ENCODE measurements around the gene FILIP1.

FILIP1 gene

GRCh38 chr6:75292555-75292954, 201.0 kb downstream of the FILIP1 start:
- DNase-seq (ENCODE audit: low read depth in 3 of 3), result no peak

- no peak for DNase-seq (ENCODE audit: low read depth in 3 of 3)
Measured at GRCh38 chr6:75291744-75292143, 201.9 kb downstream of the FILIP1 start.

GRCh38 chr6:75291331-75291730, 202.3 kb downstream of the FILIP1 start:
- no peak for DNase-seq (ENCODE audit: low read depth in 3 of 3)

- DNase-seq (ENCODE audit: low read depth in 3 of 3), result no peak
Measured at GRCh38 chr6:75290136-75290945, 203.3 kb downstream of the FILIP1 start.

- no peak for DNase-seq (ENCODE audit: low read depth in 3 of 3)
Measured at GRCh38 chr6:75288023-75288422, 205.6 kb downstream of the FILIP1 start.

- no peak for DNase-seq (ENCODE audit: low read depth in 3 of 3)
Measured at GRCh38 chr6:75287424-75287823, 206.2 kb downstream of the FILIP1 start.

- DNase-seq (ENCODE audit: low read depth in 3 of 3), result no peak
Measured at GRCh38 chr6:75286955-75287354, 206.6 kb downstream of the FILIP1 start.

- no peak for DNase-seq (ENCODE audit: low read depth in 3 of 3)
Measured at GRCh38 chr6:75285283-75285639, 208.3 kb downstream of the FILIP1 start.

- DNase-seq (ENCODE audit: low read depth in 3 of 3), result peak; percentile 91 to 95 (median 94)
Measured at GRCh38 chr6:75284632-75285282, 208.8 kb downstream of the FILIP1 start, which contains the start of gene TMEM30A. TSS of gene TMEM30A (minus strand) at chr6:75284792. CDS start at chr6:75284638, 154 bp downstream.

- peak in 1 of 3 experiments; percentile 7 for DNase-seq (ENCODE audit: low read depth in 3 of 3)
Measured at GRCh38 chr6:75283907-75284631, 209.5 kb downstream of the FILIP1 start.

- DNase-seq (ENCODE audit: low read depth in 3 of 3), result no peak
Measured at GRCh38 chr6:75282706-75283105, 210.9 kb downstream of the FILIP1 start.

- no peak for DNase-seq (ENCODE audit: low read depth in 3 of 3)
Measured at GRCh38 chr6:75281653-75282052, 211.9 kb downstream of the FILIP1 start.

- no peak for DNase-seq (ENCODE audit: low read depth in 3 of 3)
Measured at GRCh38 chr6:75280131-75280855, 213.3 kb downstream of the FILIP1 start.

GRCh38 chr6:75279418-75279817, 214.2 kb downstream of the FILIP1 start:
- no peak for DNase-seq (ENCODE audit: low read depth in 3 of 3)

GRCh38 chr6:75278474-75279077, 215.0 kb downstream of the FILIP1 start:
- DNase-seq (ENCODE audit: low read depth in 3 of 3), result no peak

- no peak for DNase-seq (ENCODE audit: low read depth in 3 of 3)
Measured at GRCh38 chr6:75275067-75275466, 218.5 kb downstream of the FILIP1 start.

- DNase-seq (ENCODE audit: low read depth in 3 of 3), result no peak
Measured at GRCh38 chr6:75273009-75273408, 220.6 kb downstream of the FILIP1 start.

GRCh38 chr6:75272145-75272840, 221.3 kb downstream of the FILIP1 start:
- no peak for DNase-seq (ENCODE audit: low read depth in 3 of 3)

GRCh38 chr6:75268988-75269354, 224.6 kb downstream of the FILIP1 start:
- DNase-seq (ENCODE audit: low read depth in 3 of 3), result no peak

GRCh38 chr6:75268121-75268987, 225.2 kb downstream of the FILIP1 start:
- no peak for DNase-seq (ENCODE audit: low read depth in 3 of 3)

Measured in stimulated activated CD4-positive, alpha-beta T cell treated with anti-CD3 and anti-CD28 coated beads, TNF-alpha, amount 100 ng/mL, for 24 hours (primary cell).